ENCODE data around the gene MGAT3.

DNA sequence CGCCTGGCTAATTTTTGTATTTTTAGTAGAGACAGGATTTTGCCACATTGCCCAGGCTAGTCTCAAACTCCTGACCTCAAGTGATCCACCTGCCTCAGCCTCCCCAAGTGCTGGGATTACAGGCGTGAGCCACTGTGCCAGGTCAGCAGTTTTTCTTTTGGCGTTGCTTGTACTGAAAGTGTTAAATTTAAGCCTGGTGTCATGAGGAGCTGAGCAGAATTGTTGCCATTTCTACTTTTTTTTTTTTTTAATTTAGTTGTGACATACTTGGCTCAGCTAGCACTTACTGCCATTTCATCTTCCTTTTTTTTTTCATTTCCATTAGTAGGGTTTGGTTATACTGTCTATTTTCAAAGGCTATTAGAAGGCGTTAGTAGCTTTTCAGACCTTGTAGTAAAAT is 46.5 kb upstream of the MGAT3 start:
- TF ChIP-seq ZNF274 (IDR thresholded peaks at IDR 0.05; ENCODE audit: low read depth, low read length) (no peak), YY1 (IDR thresholded peaks at IDR 0.05; ENCODE audit: insufficient read depth, insufficient read length) (no peak), SUZ12 (IDR thresholded peaks at IDR 0.05; ENCODE audit: extremely low read depth, insufficient read depth, insufficient read length) (no peak)

All from NT2/D1 (cell line).